Ascending aorta (tissue), 2 donors: ENCODE measurements around the gene MSRB2. TPM values are rescaled to one million over a fixed set of nuclear protein-coding genes. Genes with fewer than 3 reads are reported as not detected.

Source experiments
- DNase-seq, 2 donors: peaks; one replicate each; pipeline ENCODE4 v3.0.0-alpha.2; 2019; ENCODE audit warnings: low spot score in 2 of 2
- H3K27ac ChIP-seq, 2 donors: fragments of 200-600 bp; sonication (generic); one replicate each; pipeline ENCODE4 v1.5.1; 2016 to 2017; ENCODE audit warnings: mild to moderate bottlenecking in 1 of 2
- H3K27me3 ChIP-seq: fragments of 200-600 bp; sonication (generic); one replicate; pipeline ENCODE4 v1.5.1; 2017
- H3K36me3 ChIP-seq, 2 donors: fragments of 200-600 bp; sonication (generic); one replicate each; pipeline ENCODE4 v1.5.1; 2016
- H3K4me1 ChIP-seq, 2 donors: fragments of 200-600 bp; sonication (generic); one replicate each; pipeline ENCODE4 v1.5.1; 2016 to 2017; ENCODE audit warnings: mild to moderate bottlenecking in 1 of 2
- H3K4me3 ChIP-seq, 2 donors: fragments of 200-600 bp; sonication (generic); one replicate each; pipeline ENCODE4 v1.5.1; 2016 to 2017; ENCODE audit warnings: mild to moderate bottlenecking in 1 of 2
- H3K9me3 ChIP-seq, 2 donors: fragments of 200-600 bp; sonication (generic); one replicate each; pipeline ENCODE4 v1.5.1; 2016
- CTCF ChIP-seq, 3 experiments: fragments of 200-600 bp in 2 of 3; fragments of 450-650 bp in 1 of 3; sonication (generic) in 2 of 3; IDR thresholded peaks; one replicate each; pipeline ENCODE4 v1.5.1; 2016 to 2019; ENCODE audit warnings: antibody characterized with exemption in 3 of 3, mild to moderate bottlenecking in 1 of 3, moderate library complexity in 1 of 3
- intact Hi-C: fragments of 100-400 bp; cut with DNase I; formaldehyde crosslinking; loops from one replicate; pipeline ENCODE4 v1.15.1; 2023
- total RNA-seq: library from RNA; depleted of rRNA; stranded (reverse); fragments of >200 nt; gene quantifications from one replicate; pipeline ENCODE4 v1.1.0, GENCODE V29; 2016

MSRB2 gene
- total RNA-seq, result 38.0 TPM

DNA sequence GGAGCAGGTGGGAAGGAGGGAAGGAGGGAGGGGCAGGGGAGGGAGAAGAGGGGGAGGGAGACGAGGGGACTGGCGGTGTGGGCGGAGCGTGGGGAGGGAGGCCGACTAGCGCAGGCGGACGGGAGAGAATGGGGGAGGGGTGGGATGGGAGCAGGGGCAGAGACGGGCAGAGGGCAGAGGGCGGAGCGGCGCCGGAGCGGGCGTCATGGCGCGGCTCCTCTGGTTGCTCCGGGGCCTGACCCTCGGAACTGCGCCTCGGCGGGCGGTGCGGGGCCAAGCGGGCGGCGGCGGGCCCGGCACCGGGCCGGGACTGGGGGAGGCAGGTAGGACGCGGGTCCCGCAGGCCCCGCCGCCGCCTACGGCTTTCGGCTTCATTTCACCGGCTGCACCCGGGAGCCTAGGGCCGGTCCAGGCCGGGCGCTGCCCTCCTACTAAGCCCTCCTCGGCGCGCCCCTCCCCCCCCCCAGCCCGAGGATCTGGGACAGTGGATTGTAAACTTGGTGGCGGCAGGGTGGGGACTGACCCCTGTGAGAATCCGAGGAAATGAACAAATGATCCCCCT is at the start of gene MSRB2:
Gene MSRB2, plus strand, starts transcription at position 176 of the 562 bp plus-strand sequence. Its CDS starts 30 bp downstream, at position 206.
- H3K9me3 ChIP-seq, result peaks cover 0 to 13% of the 10 kb centered on the region in 2 donors
- TF ChIP-seq CTCF (IDR thresholded peaks at IDR 0.05), result no peak
- peak within 1 kb of the TSS; percentile 93 to 94 for H3K27ac ChIP-seq
- H3K36me3 ChIP-seq, result no peaks in the 10 kb centered on the region
- DNase-seq, result peak; percentile 60 to 94
- H3K4me1 ChIP-seq, result peaks cover 0 to 11% of the 10 kb centered on the region in 2 donors
- intact Hi-C loops, result loop anchor here (1.0 to 10.0 kb wide), 11 partner anchors 28 to 1761 kb away; partner anchors contain the start of genes ARHGAP21, BMI1, DNAJC1 and OTUD1
- H3K4me3 ChIP-seq, result peak within 1 kb of the TSS; percentile 86 to 90
- no peaks in the 10 kb centered on the region for H3K27me3 ChIP-seq

DNA sequence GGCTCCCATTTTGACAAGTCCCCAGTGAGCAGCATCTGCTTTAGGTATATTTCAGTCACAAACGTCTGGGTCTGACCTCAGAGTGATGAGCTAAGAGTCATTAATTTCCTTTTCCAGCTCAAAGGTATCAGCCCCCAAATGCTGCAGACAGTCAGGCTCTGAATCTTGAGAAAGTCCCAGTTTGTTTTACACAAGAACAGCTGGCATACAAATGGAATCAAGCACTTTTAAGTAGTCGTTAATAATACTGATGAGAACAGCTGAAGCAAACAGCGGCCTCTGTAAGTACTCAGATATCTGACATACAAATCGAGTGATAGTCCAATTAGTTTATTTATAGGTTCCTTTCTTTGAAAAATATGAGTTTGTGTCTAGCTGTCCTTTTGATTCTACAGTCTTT is 49.4 kb upstream of the MSRB2 start:
- no peak for DNase-seq
- no peak for TF ChIP-seq CTCF (IDR thresholded peaks at IDR 0.05)

DNA sequence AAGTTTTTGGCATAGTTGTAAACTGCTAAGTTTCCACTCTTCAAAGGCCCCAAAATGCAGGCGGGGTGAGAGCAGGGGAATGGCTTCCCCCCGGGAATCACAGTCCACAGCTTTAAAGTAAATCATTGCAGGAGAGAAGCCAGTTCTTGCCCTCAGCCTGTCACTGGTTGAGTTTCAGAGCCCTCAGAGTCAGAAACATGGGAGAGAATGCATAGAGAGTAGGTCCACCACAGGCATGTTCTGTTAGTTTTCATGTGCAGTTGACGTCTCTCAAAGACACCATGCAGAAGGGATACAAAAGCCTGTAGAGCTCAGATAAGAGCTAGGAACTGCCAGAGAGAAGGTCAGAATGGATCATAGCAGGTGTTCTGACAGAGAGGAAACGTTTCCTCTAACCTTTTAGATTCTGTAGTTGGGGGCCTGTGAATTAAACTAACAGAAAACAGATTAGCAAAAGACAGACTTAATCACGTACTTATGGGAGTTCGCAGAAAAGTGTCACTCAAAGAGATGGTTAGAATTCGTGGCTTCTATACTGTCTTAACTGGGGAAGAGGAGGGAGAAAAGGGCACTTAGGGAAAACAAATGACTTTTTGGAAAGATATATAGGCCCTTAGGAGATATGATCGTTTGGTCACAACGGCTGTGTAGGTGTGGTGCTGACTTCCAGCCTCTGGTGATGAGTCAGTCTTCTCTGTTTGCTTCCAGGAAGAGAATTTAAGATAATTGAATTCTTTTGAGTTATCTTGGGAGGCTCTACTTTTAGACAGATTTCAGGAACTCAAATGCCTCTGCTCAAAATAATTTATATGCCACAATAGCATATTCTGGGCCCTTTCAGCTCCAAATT is 48.0 kb upstream of the MSRB2 start:
- no peaks in the 10 kb centered on the region for H3K36me3 ChIP-seq
- DNase-seq, result no peak
- intact Hi-C loops, result no loop called here

More for the DNA sequence above, 49.4 kb upstream of the MSRB2 start:
- H3K9me3 ChIP-seq, result no peaks in the 10 kb centered on the region
- no peaks in the 10 kb centered on the region for H3K4me1 ChIP-seq
- no peaks in the 10 kb centered on the region for H3K36me3 ChIP-seq
- H3K27me3 ChIP-seq, result no peaks in the 10 kb centered on the region
- intact Hi-C loops, result no loop called here
- no peak overlapping the region for H3K4me3 ChIP-seq
- no peak overlapping the region for H3K27ac ChIP-seq

DNA sequence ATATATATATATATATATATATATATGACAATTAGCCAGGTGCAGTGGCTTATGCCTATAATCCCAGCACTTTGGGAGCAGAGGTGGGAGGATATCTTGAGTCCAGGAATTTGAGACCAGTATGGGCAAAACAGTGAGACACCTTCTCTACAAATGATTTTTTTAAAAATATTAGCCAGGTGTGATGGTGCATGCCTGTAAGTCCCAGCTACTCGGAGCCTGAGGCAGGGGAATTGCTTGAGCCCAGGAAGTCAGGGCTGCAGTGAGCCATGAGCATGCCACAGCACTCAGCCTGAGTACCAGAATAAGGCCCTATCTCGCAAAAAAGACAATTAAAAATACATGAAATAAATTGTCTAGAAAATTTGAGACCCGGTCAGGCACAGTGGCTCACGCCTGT is 47.2 kb upstream of the MSRB2 start:
- Histone ChIP-seq H3K4me1 (no peaks in the 10 kb centered on the region), H3K36me3 (no peaks in the 10 kb centered on the region), H3K27ac (no peak overlapping the region), H3K9me3 (no peaks in the 10 kb centered on the region), H3K27me3 (no peaks in the 10 kb centered on the region), H3K4me3 (no peak overlapping the region)
- no peak for DNase-seq
- TF ChIP-seq CTCF (IDR thresholded peaks at IDR 0.05), result no peak
- intact Hi-C loops, result no loop called here

More for the DNA sequence above, 48.0 kb upstream of the MSRB2 start:
- no peak for TF ChIP-seq CTCF (IDR thresholded peaks at IDR 0.05)
- Histone ChIP-seq H3K4me3 (no peak overlapping the region), H3K9me3 (no peaks in the 10 kb centered on the region), H3K4me1 (no peaks in the 10 kb centered on the region), H3K27ac (no peak overlapping the region), H3K27me3 (no peaks in the 10 kb centered on the region)

- Histone ChIP-seq H3K27ac (no peak overlapping the region), H3K27me3 (no peaks in the 10 kb centered on the region), H3K36me3 (no peaks in the 10 kb centered on the region), H3K9me3 (no peaks in the 10 kb centered on the region), H3K4me3 (no peak overlapping the region), H3K4me1 (no peaks in the 10 kb centered on the region)
- no peak for DNase-seq
- TF ChIP-seq CTCF (IDR thresholded peaks at IDR 0.05), result no peak
- intact Hi-C loops, result no loop called here
Measured at GRCh38 chr10:23051278-23051677, 44.1 kb upstream of the MSRB2 start.
